ENCODE data around the gene TMEM167A. TPM values are rescaled to one million over a fixed set of nuclear protein-coding genes. Genes with fewer than 3 reads are reported as not detected.

TMEM167A gene
- total RNA-seq, 1 donor from 2014 or later = 45.0 TPM

GRCh38 chr5:83118471-83118870 lies 41.3 kb upstream of the TMEM167A start:
- TF ChIP-seq, protein P1, sequence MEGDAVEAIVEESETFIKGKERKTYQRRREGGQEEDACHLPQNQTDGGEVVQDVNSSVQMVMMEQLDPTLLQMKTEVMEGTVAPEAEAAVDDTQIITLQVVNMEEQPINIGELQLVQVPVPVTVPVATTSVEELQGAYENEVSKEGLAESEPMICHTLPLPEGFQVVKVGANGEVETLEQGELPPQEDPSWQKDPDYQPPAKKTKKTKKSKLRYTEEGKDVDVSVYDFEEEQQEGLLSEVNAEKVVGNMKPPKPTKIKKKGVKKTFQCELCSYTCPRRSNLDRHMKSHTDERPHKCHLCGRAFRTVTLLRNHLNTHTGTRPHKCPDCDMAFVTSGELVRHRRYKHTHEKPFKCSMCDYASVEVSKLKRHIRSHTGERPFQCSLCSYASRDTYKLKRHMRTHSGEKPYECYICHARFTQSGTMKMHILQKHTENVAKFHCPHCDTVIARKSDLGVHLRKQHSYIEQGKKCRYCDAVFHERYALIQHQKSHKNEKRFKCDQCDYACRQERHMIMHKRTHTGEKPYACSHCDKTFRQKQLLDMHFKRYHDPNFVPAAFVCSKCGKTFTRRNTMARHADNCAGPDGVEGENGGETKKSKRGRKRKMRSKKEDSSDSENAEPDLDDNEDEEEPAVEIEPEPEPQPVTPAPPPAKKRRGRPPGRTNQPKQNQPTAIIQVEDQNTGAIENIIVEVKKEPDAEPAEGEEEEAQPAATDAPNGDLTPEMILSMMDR (IDR thresholded peaks at IDR 0.05; ENCODE audit: insufficient read depth, low read length, severe bottlenecking) = no peak
- DNase-seq (ENCODE audit: low read depth) (no peak), FAIRE-seq (no peak)
- Histone ChIP-seq H3K27me3 (ENCODE audit: control insufficient read depth, insufficient read depth, low read length) (no peaks in the 10 kb centered on the region), H3K4me3 (ENCODE audit: low read depth, low read length) (no peak overlapping the region), H3K36me3 (ENCODE audit: control insufficient read depth, insufficient read depth, low read length) (no peaks in the 10 kb centered on the region)

GRCh38 chr5:83115816-83116215 lies 38.6 kb upstream of the TMEM167A start:
- Histone ChIP-seq H3K36me3 (ENCODE audit: control insufficient read depth, insufficient read depth, low read length) (no peaks in the 10 kb centered on the region), H3K4me3 (ENCODE audit: low read depth, low read length) (no peak overlapping the region), H3K27me3 (ENCODE audit: control insufficient read depth, insufficient read depth, low read length) (no peaks in the 10 kb centered on the region)
- TF ChIP-seq, protein P1 (IDR thresholded peaks at IDR 0.05; ENCODE audit: insufficient read depth, low read length, severe bottlenecking) = no peak
- no peak for FAIRE-seq
- no peak for DNase-seq (ENCODE audit: low read depth)

- DNase-seq (ENCODE audit: low read depth) = no peak
- Histone ChIP-seq H3K27me3 (ENCODE audit: control insufficient read depth, insufficient read depth, low read length) (no peaks in the 10 kb centered on the region), H3K4me3 (ENCODE audit: low read depth, low read length) (no peak overlapping the region), H3K36me3 (ENCODE audit: control insufficient read depth, insufficient read depth, low read length) (no peaks in the 10 kb centered on the region)
- TF ChIP-seq, protein P1 (IDR thresholded peaks at IDR 0.05; ENCODE audit: insufficient read depth, low read length, severe bottlenecking) = no peak
- FAIRE-seq = no peak
These were observed 32.2 kb upstream of the TMEM167A start for GRCh38 chr5:83109380-83109779.

- TF ChIP-seq, protein P1 (IDR thresholded peaks at IDR 0.05; ENCODE audit: insufficient read depth, low read length, severe bottlenecking) = no peak
- no peak overlapping the region for H3K4me3 ChIP-seq (ENCODE audit: low read depth, low read length)
- no peaks in the 10 kb centered on the region for H3K27me3 ChIP-seq (ENCODE audit: control insufficient read depth, insufficient read depth, low read length)
- DNase-seq (ENCODE audit: low read depth) (no peak), FAIRE-seq (no peak)
- no peaks in the 10 kb centered on the region for H3K36me3 ChIP-seq (ENCODE audit: control insufficient read depth, insufficient read depth, low read length)
These were observed 30.7 kb upstream of the TMEM167A start for GRCh38 chr5:83107692-83108420.

DNA sequence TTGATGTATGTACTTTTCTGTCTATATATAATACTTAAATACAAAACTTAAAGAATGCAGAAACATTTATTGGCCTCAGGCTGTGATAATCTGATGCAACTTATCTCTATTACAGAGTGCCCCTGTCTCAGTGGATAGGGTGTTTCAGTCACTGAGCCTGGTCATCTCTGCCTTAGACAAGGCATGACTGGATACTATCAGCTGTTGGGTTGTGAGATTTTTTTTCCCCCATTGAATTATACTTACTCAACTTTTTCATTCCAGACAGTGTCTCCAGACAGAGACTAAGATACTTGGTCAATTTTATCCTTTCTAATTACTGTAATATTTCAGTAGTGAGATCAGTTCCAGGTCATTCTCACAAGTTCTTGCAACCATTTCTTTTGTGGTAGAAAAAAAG lies 26.8 kb upstream of the TMEM167A start:
- FAIRE-seq (no peak), DNase-seq (ENCODE audit: low read depth) (peak; percentile 2)
- no peaks in the 10 kb centered on the region for H3K27me3 ChIP-seq (ENCODE audit: control insufficient read depth, insufficient read depth, low read length)
- TF ChIP-seq, protein P1 (IDR thresholded peaks at IDR 0.05; ENCODE audit: insufficient read depth, low read length, severe bottlenecking) = no peak
- H3K4me3 ChIP-seq (ENCODE audit: low read depth, low read length) = no peak overlapping the region
- H3K36me3 ChIP-seq (ENCODE audit: control insufficient read depth, insufficient read depth, low read length) = no peaks in the 10 kb centered on the region

Measured in bronchial epithelial cell (primary cell).